ENCODE results near the gene LMX1A.

DNA sequence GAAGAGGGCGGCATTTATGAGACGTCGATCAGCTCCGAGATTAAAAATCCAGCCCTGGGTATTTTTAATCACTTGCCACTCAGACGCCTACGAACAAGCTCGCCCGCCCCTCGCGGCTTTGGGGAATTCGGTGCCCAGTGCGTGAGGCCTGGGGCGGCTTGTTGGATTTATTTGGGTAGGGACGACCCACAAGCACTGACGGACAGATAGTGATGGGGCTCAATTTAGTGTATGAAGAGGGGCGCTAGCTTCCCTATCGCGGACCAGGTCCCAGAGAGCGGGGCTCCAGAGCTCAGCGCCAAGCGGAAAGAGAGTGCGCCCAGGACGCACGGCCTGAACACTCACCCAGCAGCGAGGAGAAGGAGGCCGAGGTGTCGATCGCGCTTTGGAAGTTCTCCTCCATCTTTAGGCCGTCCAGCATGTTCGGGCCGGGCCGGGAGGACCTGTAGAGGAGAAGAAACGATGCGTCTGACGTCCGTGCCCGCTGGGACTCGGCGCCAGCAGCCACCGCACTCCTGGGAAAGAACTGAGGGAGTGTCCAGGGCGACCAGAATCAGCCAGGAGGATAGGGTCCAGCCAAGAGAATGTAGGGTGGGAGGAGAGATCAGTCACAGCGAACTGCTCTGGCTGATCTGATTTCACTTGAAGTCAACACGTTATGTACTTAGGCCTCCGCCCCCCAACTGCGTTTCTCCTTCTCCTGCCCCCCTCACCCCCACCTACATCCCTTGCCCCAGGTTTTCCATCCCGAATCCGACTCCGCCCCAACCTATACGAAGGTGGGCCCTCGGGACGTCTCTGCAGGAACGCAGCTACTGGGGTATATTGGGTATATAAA lies 1.2 kb downstream of the LMX1A start:
- TF ChIP-seq SUZ12 (IDR thresholded peaks at IDR 0.05; ENCODE audit: extremely low read depth, insufficient read depth, insufficient read length), result peak; percentile 98
- no peak for TF ChIP-seq ZNF274 (IDR thresholded peaks at IDR 0.05; ENCODE audit: low read depth, low read length)
